Fibroblast of skin of abdomen (primary cell): ENCODE data around the gene PPP3CA.
"Not testable (repeated sequence)": the region's sequence is repeated elsewhere in the genome, so short reads cannot be mapped to it uniquely, and the experiment has no call there.

Source experiments
- DNase-seq: peaks from one replicate; pipeline ENCODE4 v3.0.0-alpha.2; 2013

The PPP3CA gene

GRCh38 chr4:101135371-101136010, 211.8 kb downstream of the PPP3CA start:
- DNase-seq = no peak

GRCh38 chr4:101131058-101131457, 216.3 kb downstream of the PPP3CA start:
- not testable (repeated sequence) for DNase-seq

- DNase-seq = not testable (repeated sequence)
Observed at GRCh38 chr4:101128898-101129297, 218.4 kb downstream of the PPP3CA start.

GRCh38 chr4:101128473-101128872, 218.9 kb downstream of the PPP3CA start:
- DNase-seq = no peak

GRCh38 chr4:101127176-101127790, 220.0 kb downstream of the PPP3CA start:
- DNase-seq = peak; percentile 10

- DNase-seq = peak; percentile 67
Observed at GRCh38 chr4:101126059-101126458, 221.3 kb downstream of the PPP3CA start.

GRCh38 chr4:101125045-101125942, 222.0 kb downstream of the PPP3CA start:
- no peak for DNase-seq

- DNase-seq = no peak
Observed at GRCh38 chr4:101123231-101123630, 224.1 kb downstream of the PPP3CA start.

- no peak for DNase-seq
Observed at GRCh38 chr4:101122019-101122418, 225.3 kb downstream of the PPP3CA start.

GRCh38 chr4:101119141-101119540, 228.2 kb downstream of the PPP3CA start:
- no peak for DNase-seq

- no peak for DNase-seq
Observed at GRCh38 chr4:101118617-101119016, 228.7 kb downstream of the PPP3CA start.

- no peak for DNase-seq
Observed at GRCh38 chr4:101115887-101116286, 231.4 kb downstream of the PPP3CA start.

- DNase-seq = no peak
Observed at GRCh38 chr4:101114936-101115372, 232.4 kb downstream of the PPP3CA start.

GRCh38 chr4:101104312-101105052, 242.8 kb downstream of the PPP3CA start:
- DNase-seq = no peak

GRCh38 chr4:101103381-101104142, 243.8 kb downstream of the PPP3CA start:
- peak; percentile 33 for DNase-seq

- peak; percentile 84 for DNase-seq
Observed at GRCh38 chr4:101102114-101102742, 245.1 kb downstream of the PPP3CA start.

- DNase-seq = no peak
Observed at GRCh38 chr4:101101072-101101471, 246.3 kb downstream of the PPP3CA start.

GRCh38 chr4:101098666-101099400, 248.5 kb downstream of the PPP3CA start:
- no peak for DNase-seq

- not testable (repeated sequence) for DNase-seq
Observed at GRCh38 chr4:101092609-101093008, 254.7 kb downstream of the PPP3CA start.

- no peak for DNase-seq
Observed at GRCh38 chr4:101089168-101089567, 258.2 kb downstream of the PPP3CA start.
